Stimulated activated CD4-positive, alpha-beta T cell treated with anti-CD3 and anti-CD28 coated beads, TNF-alpha, amount 100 ng/mL, for 4 hours (primary cell): ENCODE data around the gene SVIP.

Experiments
- DNase-seq, 3 experiments: peaks; one replicate each; pipeline ENCODE4 v3.0.0-alpha.2; 2020; ENCODE audit warnings: low read depth in 3 of 3

SVIP gene, protein sequence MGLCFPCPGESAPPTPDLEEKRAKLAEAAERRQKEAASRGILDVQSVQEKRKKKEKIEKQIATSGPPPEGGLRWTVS

GRCh38 chr11:22829231-22830081, at the start of gene SVIP:
Gene SVIP, minus strand, starts transcription at chr11:22829801. Its CDS starts 53 bp downstream, at chr11:22829748.
- peak; percentile 86 to 92 (median 90) for DNase-seq

- DNase-seq = no peak
These were observed 49.0 kb upstream of the SVIP start for GRCh38 chr11:22878604-22879003.

GRCh38 chr11:22878039-22878438, 48.4 kb upstream of the SVIP start:
- DNase-seq = no peak

DNA sequence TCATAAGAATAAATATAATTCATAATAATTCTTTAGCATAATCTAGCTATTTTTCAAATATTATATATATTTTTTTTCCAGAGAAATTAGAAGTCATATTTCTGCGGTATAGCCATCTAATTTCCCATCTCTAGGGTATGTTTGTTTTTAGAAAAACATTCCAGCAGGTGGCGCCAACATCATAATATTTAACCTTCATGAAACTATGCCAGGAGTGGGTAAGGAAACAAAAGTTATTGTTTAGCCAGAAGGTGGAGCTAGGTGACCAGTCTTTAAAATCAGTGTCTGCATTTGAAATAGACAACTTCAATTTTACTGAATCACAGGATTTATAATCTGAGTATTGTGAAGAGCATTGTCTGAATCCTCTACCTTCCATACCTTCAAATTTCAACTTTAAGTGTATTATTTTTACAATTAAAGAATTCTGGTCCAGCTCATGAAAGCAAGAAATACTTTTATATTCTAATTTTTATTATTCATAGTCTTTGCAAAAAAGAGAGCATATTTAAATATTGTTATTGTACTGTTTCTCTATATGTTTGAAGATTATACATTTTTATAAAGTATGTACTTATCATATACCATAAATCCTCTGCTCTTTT, 46.4 kb upstream of the SVIP start:
- DNase-seq = peak in 2 of 3 experiments; percentile 11 to 41

- no peak for DNase-seq
These were observed 39.7 kb upstream of the SVIP start for GRCh38 chr11:22869325-22869724.

- DNase-seq = no peak
These were observed 30.6 kb upstream of the SVIP start, which contains the start of gene CCDC179 for GRCh38 chr11:22860241-22860640. Gene CCDC179, minus strand, starts transcription at chr11:22860474. Its CDS starts 53 bp downstream, at chr11:22860421.

- no peak for DNase-seq
These were observed 30.2 kb upstream of the SVIP start for GRCh38 chr11:22859756-22860155.

DNA sequence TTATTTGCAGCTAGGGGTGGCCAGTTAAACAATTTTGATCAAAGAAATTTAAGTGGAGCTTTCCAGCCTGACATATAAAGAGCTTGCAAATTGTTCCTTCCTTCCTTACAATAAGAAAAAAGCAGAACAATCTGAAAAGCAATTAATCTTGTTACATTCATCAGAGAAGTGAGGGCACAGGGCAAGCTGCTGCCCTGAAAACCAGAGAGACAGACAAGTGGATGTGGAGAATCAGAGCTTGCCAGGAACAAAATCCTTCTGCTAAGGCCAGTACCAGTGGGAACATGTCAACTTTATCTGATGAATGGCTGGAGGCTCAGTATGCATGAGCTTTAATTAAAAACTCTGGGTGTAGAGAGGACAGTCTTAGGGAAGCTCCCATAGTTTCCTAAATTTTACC, 21.9 kb upstream of the SVIP start:
- no peak for DNase-seq

DNA sequence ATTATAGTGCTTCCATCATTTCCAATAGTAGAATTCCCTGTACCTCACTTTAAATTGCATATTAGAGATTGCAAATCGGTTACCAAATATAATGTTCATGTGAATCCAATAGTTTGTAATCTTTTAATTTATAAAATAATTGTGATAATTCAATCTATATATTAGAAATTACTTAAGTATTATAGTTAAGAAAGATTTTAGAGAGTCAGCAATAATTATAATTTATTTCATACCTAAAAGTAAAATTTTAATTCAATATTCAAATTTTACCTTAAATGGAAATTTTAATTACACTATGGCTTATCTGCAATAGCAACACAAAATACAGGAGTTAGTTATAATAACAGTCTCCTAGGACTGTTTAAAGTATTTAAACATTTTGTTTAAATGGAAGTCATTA, 17.1 kb upstream of the SVIP start:
- no peak for DNase-seq

GRCh38 chr11:22832315-22833015, 2.9 kb upstream of the SVIP start:
- DNase-seq = no peak

DNA sequence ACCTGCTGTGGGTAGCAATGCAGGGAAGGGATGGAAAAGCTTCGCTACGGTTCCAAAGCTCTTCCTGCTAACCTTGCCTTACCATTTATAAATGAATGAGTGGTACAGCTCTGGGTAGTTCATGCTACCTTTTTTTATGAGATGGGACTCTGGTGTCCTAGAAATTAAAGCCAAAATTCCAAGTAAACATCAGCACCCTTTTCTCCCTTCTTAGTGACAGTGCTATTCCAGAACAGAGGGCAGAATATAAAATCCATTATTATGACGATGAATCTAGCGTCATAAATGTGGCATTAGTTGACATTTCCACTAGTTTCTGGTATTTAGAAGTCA, 447 bp upstream of the SVIP start:
- DNase-seq = no peak

GRCh38 chr11:22828373-22828772, 1.2 kb downstream of the SVIP start:
- DNase-seq = no peak

DNA sequence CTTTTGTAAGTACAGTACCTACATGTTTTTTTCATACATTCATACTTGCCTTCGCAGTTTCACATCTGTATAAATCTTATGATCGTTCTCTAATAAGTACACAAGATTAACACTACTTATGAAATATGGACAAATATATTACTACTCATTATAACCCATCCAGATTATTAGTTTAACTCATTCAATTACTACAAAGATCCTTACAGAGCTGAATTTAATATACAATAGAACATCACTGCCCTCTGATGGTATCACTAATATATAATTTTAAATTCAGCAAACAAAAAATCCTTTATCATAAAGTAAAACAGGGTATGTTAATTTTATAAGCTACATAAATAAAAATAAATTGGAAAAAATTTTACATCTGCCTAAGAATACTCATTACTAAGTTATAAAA, 7.4 kb downstream of the SVIP start:
- no peak for DNase-seq

DNA sequence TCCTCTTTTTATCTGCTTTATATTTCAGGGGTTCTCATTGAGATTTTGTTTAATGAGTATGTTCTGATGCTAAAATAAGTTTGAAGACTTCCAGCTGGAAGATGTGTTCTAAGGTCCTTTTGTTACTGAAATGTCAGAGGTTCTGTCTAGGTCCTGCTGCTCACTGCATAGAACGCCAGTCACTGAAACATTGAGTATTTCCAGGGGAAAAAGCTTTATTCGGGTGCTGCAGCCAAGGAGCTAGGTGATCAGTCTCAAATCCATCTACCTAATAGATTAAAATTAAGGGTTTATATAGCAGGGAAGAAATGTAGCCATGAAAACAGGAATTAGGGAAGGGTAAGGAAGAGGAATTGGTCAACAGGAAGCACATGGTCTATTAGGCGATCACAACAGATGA, 19.7 kb downstream of the SVIP start:
- DNase-seq = no peak

DNA sequence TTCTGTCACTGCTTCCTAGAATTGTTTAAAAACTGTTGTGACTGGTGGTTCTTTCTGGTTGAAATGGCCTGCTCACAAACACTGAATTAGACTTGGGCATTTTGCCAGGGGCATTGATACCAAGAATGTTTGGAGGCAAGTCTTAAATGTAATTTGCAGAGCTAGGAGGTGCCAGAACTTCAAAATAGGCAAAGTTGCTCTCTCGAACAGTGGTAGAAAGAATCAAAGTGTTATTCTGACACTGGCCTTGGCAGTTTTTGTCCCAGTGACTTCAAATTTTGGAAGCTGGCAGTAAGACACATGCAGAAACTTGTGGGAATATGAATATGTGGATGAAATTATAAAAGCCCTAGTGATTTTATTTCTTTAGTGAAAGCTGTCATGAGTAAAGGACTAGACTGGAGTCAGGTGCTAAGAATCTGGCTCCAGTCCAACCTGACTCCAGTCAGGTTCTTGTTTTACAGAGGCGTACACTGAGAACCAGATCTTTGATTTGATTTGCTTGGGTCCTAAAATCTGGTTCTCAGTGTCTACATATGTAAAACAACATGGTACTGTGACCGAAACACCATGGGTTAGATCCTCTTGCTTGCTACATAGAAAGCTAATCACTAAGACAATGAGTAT, 20.9 kb downstream of the SVIP start:
- DNase-seq = no peak

- no peak for DNase-seq
These were observed 21.6 kb downstream of the SVIP start for GRCh38 chr11:22807855-22808570.

DNA sequence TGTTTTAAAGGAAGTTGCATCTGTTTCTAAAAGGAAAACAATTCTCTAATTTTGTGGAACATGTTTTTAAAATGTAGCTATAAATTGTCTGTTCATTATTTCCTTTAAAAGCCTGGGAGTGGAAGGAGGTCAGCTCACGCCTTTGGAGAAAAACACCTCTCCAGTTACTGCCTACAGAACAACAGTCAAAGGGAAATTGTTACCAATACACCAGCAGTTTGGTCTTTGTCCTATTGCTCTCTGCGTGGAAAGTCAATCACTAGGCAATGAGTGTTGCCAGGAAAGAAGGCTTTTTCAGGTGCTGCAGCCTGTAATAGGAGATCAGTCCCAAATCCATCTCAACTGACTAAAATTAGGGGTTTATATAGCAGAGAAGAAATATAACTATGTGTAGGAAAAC, 22.2 kb downstream of the SVIP start:
- DNase-seq = no peak

DNA sequence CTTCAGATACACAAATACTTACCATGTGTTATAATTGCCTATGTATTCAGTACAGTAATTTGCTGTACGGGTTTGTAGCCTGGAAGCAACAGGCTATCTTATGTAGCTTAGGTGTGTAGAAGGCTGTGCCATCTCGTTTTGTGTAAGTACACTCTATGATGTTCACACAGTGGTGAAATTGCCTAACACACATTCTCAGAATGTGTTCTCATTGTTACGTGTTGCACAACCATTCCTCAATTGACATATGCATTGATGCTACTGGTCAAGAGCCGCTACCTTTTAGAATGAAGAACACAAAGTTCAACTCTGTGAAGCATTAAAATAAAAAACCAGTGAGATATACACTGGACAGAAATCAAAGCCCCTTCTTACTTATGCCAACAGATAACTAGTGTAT, 26.7 kb downstream of the SVIP start:
- DNase-seq = no peak

- no peak for DNase-seq
These were observed 29.1 kb downstream of the SVIP start for GRCh38 chr11:22800482-22800881.

DNA sequence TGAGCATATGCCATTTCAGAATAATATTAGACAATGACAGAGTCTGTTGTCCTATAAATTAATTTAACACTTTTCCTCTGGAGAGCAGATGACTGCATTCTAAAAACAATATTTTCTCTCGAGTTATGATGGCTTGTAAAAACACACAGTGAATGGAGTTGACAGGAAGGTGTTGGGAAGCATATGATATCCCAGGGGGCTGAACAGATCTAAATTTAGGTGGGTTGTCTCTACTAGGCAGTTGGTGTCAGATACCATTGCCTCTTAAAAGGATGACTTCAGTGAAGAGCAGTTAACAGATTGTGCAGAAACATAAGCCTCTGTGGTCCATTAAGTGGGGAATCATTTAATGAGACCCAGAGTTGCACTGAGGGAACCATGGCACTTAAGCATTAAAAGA, 30.7 kb downstream of the SVIP start:
- DNase-seq = no peak

GRCh38 chr11:22797047-22797446, 32.6 kb downstream of the SVIP start:
- no peak for DNase-seq

GRCh38 chr11:22795914-22796313, 33.7 kb downstream of the SVIP start:
- DNase-seq = no peak
